HEK293T (cell line): ENCODE measurements around the gene ARF1.

Source experiments
- ARNT ChIP-seq: fragments of 450-650 bp; IDR thresholded peaks from 2 replicates; pipeline ENCODE4 v1.6.1; 2017; ENCODE audit warnings: mild to moderate bottlenecking
- BHLHE40 ChIP-seq: fragments of 450-650 bp; IDR thresholded peaks from 2 replicates; pipeline ENCODE4 v1.6.1; 2016; ENCODE audit warnings: mild to moderate bottlenecking, moderate library complexity, borderline replicate concordance
- FOXA1 ChIP-seq: fragments of 450-650 bp; IDR thresholded peaks from 2 replicates; pipeline ENCODE4 v1.6.1; 2016; ENCODE audit warnings: mild to moderate bottlenecking
- FOXK2 ChIP-seq: fragments of 450-650 bp; IDR thresholded peaks from 2 replicates; pipeline ENCODE4 v1.6.1; 2016; ENCODE audit warnings: mild to moderate bottlenecking
- FOXM1 ChIP-seq: fragments of 450-650 bp; IDR thresholded peaks from 2 replicates; pipeline ENCODE4 v1.6.1; 2017; ENCODE audit warnings: mild to moderate bottlenecking, borderline replicate concordance
- L3MBTL2 ChIP-seq: fragments of 450-650 bp; conservative IDR thresholded peaks from 2 replicates; pipeline ENCODE4 v1.6.1; 2016; ENCODE audit warnings: mild to moderate bottlenecking
- NFRKB ChIP-seq: fragments of 450-650 bp; IDR thresholded peaks from 2 replicates; pipeline ENCODE4 v1.6.1; 2016; ENCODE audit warnings: mild to moderate bottlenecking, moderate library complexity
- SP1 ChIP-seq: fragments of 450-650 bp; IDR thresholded peaks from 2 replicates; pipeline ENCODE4 v1.6.1; 2017
- SUZ12 ChIP-seq: fragments of 450-650 bp; IDR thresholded peaks from 2 replicates; pipeline ENCODE4 v1.6.1; 2016; ENCODE audit warnings: mild to moderate bottlenecking
- TARDBP ChIP-seq: fragments of 450-650 bp; IDR thresholded peaks from 2 replicates; pipeline ENCODE4 v1.6.1; 2016
- TF ChIP-seq, protein P1 (sequence below): fragments of 450-650 bp; IDR thresholded peaks from 2 replicates; pipeline ENCODE4 v1.6.1; 2016

DNA sequence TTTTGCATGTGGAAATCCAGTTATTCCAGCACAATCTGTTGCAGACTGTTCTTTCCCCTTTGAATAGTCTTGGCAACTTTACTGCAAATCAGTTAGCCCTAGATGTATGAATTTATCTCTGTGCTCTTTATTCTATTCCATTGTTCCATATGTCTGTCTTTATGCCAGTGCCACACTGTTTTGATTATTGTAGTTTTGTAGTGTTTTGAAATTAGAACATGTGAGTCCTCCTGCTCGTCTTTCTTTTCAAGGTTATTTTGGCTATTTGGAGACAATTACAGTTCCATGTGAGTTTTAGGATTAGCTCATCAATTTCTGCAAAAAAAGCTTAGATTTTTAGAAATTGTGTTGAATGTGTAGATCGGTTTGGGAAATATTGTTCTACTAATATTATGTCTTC lies 49.1 kb upstream of the ARF1 start:
- TF ChIP-seq SUZ12 (no peak), FOXK2 (no peak), FOXA1 (no peak), SP1 (no peak), L3MBTL2 (no peak), TARDBP (no peak), ARNT (no peak), FOXM1 (no peak), NFRKB (no peak), BHLHE40 (no peak)
- TF ChIP-seq, protein P1, sequence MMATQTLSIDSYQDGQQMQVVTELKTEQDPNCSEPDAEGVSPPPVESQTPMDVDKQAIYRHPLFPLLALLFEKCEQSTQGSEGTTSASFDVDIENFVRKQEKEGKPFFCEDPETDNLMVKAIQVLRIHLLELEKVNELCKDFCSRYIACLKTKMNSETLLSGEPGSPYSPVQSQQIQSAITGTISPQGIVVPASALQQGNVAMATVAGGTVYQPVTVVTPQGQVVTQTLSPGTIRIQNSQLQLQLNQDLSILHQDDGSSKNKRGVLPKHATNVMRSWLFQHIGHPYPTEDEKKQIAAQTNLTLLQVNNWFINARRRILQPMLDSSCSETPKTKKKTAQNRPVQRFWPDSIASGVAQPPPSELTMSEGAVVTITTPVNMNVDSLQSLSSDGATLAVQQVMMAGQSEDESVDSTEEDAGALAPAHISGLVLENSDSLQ, result no peak
